ENCODE data around the gene CASQ2. TPM values are rescaled to one million over a fixed set of nuclear protein-coding genes. Genes with fewer than 3 reads are reported as not detected.

CASQ2 gene
- total RNA-seq, 4 donors from 2014 or later = 1.5 to 30.2 (median 7.8) TPM

GRCh38 chr1:115655306-115655663 lies 113.2 kb downstream of the CASQ2 start:
- Histone ChIP-seq H3K4me1 (no peaks in the 10 kb centered on the region), H3K4me3 (no peak overlapping the region), H3K27ac (peak overlapping the region in 1 of 2 donors; percentile 15), H3K36me3 (no peaks in the 10 kb centered on the region), H3K27me3 (no peaks in the 10 kb centered on the region), H3K9me3 (no peaks in the 10 kb centered on the region)
- DNase-seq = no peak
- intact Hi-C loops (cut with DNase I; ENCODE audit: low total_unique reads) = no loop called here
- TF ChIP-seq, protein P1, sequence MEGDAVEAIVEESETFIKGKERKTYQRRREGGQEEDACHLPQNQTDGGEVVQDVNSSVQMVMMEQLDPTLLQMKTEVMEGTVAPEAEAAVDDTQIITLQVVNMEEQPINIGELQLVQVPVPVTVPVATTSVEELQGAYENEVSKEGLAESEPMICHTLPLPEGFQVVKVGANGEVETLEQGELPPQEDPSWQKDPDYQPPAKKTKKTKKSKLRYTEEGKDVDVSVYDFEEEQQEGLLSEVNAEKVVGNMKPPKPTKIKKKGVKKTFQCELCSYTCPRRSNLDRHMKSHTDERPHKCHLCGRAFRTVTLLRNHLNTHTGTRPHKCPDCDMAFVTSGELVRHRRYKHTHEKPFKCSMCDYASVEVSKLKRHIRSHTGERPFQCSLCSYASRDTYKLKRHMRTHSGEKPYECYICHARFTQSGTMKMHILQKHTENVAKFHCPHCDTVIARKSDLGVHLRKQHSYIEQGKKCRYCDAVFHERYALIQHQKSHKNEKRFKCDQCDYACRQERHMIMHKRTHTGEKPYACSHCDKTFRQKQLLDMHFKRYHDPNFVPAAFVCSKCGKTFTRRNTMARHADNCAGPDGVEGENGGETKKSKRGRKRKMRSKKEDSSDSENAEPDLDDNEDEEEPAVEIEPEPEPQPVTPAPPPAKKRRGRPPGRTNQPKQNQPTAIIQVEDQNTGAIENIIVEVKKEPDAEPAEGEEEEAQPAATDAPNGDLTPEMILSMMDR (IDR thresholded peaks at IDR 0.05) = no peak
- no peak for TF ChIP-seq POLR2A (IDR thresholded peaks at IDR 0.05)

GRCh38 chr1:115654663-115655305 lies 113.7 kb downstream of the CASQ2 start:
- peak overlapping the region in 1 of 2 donors; percentile 15 for H3K27ac ChIP-seq
- no peaks in the 10 kb centered on the region for H3K27me3 ChIP-seq
- intact Hi-C loops (cut with DNase I; ENCODE audit: low total_unique reads) = no loop called here
- TF ChIP-seq, protein P1 (IDR thresholded peaks at IDR 0.05) = no peak
- TF ChIP-seq POLR2A (IDR thresholded peaks at IDR 0.05) = no peak
- DNase-seq = no peak
- no peak overlapping the region for H3K4me3 ChIP-seq
- H3K4me1 ChIP-seq = no peaks in the 10 kb centered on the region
- no peaks in the 10 kb centered on the region for H3K9me3 ChIP-seq
- no peaks in the 10 kb centered on the region for H3K36me3 ChIP-seq

GRCh38 chr1:115654125-115654524 lies 114.4 kb downstream of the CASQ2 start:
- no peak overlapping the region for H3K27ac ChIP-seq
- H3K36me3 ChIP-seq = no peaks in the 10 kb centered on the region
- no peak overlapping the region for H3K4me3 ChIP-seq
- no peaks in the 10 kb centered on the region for H3K9me3 ChIP-seq
- intact Hi-C loops (cut with DNase I; ENCODE audit: low total_unique reads) = no loop called here
- DNase-seq = no peak
- H3K27me3 ChIP-seq = no peaks in the 10 kb centered on the region
- H3K4me1 ChIP-seq = no peaks in the 10 kb centered on the region
- TF ChIP-seq POLR2A (IDR thresholded peaks at IDR 0.05) = no peak
- TF ChIP-seq, protein P1 (IDR thresholded peaks at IDR 0.05) = no peak

DNA sequence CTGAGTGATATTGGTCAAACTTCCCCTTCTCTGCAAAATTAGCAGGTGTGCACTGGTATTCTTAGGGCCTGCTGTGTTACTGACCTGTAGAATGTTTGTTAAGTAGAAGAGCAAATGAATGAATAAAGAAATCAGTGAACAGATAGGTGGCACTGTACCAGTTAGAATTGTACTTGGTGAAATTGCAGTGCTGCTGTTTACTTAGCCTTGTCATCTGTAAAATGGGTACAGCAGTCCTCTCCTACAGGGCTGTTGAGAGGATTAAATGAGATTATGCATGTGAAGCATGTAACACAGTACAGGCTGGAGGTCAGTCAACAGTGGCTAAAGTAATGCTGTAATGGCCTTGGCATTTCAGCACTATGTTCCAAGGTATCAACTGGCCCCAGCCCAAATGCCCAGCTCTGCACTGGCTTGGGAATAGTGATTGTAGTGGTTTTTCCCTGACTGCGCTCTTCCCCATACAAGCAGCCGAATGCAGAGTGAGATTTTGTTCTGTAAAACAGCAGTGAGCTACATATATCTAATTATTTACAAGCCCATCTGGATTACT lies 116.2 kb downstream of the CASQ2 start:
- Histone ChIP-seq H3K4me3 (no peak overlapping the region), H3K27me3 (no peaks in the 10 kb centered on the region), H3K4me1 (no peaks in the 10 kb centered on the region), H3K27ac (no peak overlapping the region), H3K36me3 (no peaks in the 10 kb centered on the region), H3K9me3 (no peaks in the 10 kb centered on the region)
- TF ChIP-seq, protein P1 (IDR thresholded peaks at IDR 0.05) = no peak
- no peak for TF ChIP-seq POLR2A (IDR thresholded peaks at IDR 0.05)
- intact Hi-C loops (cut with DNase I; ENCODE audit: low total_unique reads) = no loop called here
- no peak for DNase-seq

- intact Hi-C loops (cut with DNase I; ENCODE audit: low total_unique reads) = no loop called here
- H3K9me3 ChIP-seq = no peaks in the 10 kb centered on the region
- H3K36me3 ChIP-seq = no peaks in the 10 kb centered on the region
- TF ChIP-seq, protein P1 (IDR thresholded peaks at IDR 0.05) = no peak
- TF ChIP-seq POLR2A (IDR thresholded peaks at IDR 0.05) = no peak
- no peaks in the 10 kb centered on the region for H3K27me3 ChIP-seq
- no peak overlapping the region for H3K4me3 ChIP-seq
- no peak overlapping the region for H3K27ac ChIP-seq
- no peaks in the 10 kb centered on the region for H3K4me1 ChIP-seq
- DNase-seq = no peak
Observed at GRCh38 chr1:115651391-115651790, 117.1 kb downstream of the CASQ2 start.

Data from uterus (tissue), 4 donors.